Measurements from ENCODE around the gene SDHA.
A peak's percentile ranks its signal among the peaks of the same experiment; 100 is the strongest.
"Not testable (repeated sequence)": the region's sequence is repeated elsewhere in the genome, so short reads cannot be mapped to it uniquely, and the experiment has no call there.

The SDHA gene

GRCh38 chr5:186091-187041 lies 31.8 kb upstream of the SDHA start:
- no peak for DNase-seq

GRCh38 chr5:187042-187431 lies 31.1 kb upstream of the SDHA start:
- no peak for DNase-seq

GRCh38 chr5:187617-188451 lies 30.3 kb upstream of the SDHA start:
- DNase-seq, result no peak

GRCh38 chr5:188488-189481 lies 29.3 kb upstream of the SDHA start:
- DNase-seq, result peak; percentile 94

GRCh38 chr5:189486-189885 lies 28.6 kb upstream of the SDHA start:
- DNase-seq, result no peak

GRCh38 chr5:189976-190365 lies 28.1 kb upstream of the SDHA start:
- no peak for DNase-seq

DNA sequence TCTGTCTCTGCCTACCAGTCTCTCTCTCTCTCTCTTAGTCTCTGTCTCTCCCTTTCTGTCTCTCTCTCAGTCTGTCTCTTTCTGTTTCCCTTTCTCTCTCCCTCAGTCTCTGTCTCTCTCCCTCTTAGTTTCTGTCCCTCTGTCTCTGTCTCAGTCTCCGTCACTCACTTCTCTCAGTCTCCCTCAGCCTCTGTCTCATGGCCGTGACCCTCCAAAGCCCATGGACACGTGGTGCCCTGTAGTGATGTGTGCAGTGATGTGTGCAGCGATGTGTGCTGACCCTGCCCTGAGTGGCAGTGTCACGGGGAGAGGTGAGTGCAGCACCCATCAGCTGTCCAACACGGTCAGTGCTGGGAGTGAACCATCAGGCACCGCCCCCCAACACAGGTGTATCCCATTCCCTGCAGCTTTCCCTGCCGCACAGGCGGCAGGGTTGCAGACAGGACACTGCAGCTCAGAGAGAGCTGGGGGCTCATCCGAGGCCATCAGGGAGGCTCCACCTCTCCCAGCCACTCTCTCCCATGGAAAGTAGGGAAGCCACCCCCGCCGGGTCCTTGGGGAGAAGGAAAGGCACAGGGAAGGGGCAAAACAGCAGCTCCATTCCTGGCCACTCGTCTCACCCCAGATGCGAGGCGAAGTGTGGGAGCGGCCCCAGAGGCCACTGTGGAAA lies 27.6 kb upstream of the SDHA start:
- no peak for DNase-seq

GRCh38 chr5:191036-191948 lies 26.8 kb upstream of the SDHA start, which contains the start of gene LRRC14B:
Gene LRRC14B (plus strand): TSS chr5:191495. CDS start chr5:191539, 44 bp downstream.
- DNase-seq, result no peak

- DNase-seq, result no peak
Observed at GRCh38 chr5:191949-192690, 26.0 kb upstream of the SDHA start.

- DNase-seq, result no peak
Observed at GRCh38 chr5:192691-192969, 25.5 kb upstream of the SDHA start.

- DNase-seq, result no peak
Observed at GRCh38 chr5:192970-193831, 24.9 kb upstream of the SDHA start.

GRCh38 chr5:194102-194501 lies 24.0 kb upstream of the SDHA start:
- DNase-seq, result no peak

DNA sequence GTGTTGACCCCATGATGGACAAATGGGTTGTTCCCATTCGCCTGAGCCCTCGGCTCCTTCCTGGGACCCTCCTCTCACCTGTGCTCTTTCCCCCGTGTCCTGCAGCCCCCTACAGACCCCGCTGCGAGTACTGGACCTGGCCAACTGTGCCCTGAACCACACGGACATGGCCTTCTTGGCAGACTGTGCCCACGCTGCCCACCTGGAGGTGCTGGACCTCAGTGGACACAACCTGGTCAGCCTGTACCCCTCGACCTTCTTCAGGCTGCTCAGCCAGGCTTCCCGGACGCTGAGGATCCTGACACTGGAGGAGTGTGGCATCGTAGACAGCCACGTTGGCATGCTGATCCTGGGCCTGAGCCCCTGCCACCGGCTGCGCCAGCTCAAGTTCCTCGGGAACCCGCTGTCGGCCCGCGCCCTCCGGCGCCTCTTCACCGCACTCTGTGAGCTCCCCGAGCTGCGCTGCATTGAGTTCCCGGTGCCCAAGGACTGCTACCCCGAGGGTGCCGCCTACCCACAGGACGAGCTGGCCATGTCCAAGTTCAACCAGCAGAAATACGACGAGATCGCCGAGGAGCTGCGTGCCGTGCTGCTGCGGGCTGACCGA lies 23.4 kb upstream of the SDHA start:
- no peak for DNase-seq

- no peak for DNase-seq
Observed at GRCh38 chr5:195401-196160, 22.5 kb upstream of the SDHA start.

DNA sequence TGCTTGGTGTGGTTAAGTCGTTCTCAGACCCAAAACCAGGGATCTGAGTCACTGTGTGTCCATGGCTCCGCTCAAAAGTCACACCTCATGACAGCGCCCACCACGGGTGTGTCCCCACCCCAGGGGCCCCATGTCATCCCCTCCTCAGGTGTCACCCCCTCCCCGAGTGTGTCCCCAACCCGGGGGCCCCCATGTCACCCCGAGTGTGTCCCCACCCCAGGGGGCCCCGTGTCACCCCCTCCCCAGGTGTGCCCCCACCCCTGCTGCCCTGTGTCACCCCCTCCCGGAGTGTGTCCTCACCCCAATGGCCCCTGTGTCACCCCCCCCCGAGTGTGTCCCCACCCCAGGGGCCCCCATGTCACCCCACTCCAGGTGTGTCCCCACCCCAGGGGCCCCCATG lies 21.8 kb upstream of the SDHA start:
- no peak for DNase-seq

DNA sequence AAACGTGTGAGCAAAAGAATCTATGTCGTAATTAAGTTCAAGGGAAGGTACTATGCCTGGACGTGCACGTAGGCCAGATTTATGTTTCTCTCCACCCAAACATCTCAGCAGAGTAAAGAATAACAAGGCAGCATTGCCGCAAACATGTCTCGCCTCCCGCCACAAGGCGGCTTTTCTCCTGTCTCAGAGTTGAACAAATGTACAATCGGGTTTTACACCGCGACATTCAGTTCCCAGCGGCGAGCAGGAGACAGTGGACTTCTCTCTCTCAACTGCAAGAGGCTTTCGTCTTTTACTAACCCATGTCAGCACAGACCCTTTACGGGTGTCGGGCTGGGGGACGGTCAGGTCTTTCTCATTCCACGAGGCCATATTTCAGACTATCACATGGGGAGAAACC lies 21.1 kb upstream of the SDHA start:
- DNase-seq, result not testable (repeated sequence)

DNA sequence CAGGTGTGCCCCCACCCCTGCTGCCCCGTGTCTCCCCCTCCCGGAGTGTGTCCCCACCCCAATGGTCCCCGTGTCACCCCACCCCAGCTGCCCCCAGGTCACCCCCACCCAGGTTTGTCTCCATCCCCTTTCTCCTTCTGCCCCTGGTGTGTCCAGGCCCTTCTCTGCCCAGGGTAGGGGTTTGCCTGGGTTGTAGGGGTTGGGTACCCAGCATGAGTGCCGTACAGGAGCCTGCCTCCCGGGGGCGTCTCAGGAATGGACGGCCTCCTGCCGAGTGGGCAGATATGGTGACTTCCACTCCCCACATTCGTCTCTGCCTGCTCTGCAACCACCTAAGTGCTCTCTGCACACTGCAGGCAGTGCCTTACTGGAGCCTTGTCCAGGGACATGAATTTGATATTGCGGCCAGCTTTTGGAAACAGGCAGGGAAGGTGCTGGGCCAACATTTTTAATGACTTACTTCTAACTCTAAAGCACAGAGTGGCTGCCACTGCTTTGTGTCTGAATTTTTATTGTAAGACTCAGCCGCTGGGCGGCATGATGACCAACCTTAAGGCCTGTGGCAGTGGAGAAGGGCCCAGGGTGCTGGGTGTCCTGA lies 20.1 kb upstream of the SDHA start:
- no peak for DNase-seq

All from NCI-H748 treated with DMSO at 0.1 percent for 48 hours (cell line).